ENCODE results near the gene CTNNA2. TPM values are rescaled to one million over a fixed set of nuclear protein-coding genes. Genes with fewer than 3 reads are reported as not detected.

CTNNA2 gene
- total and polyA plus RNA-seq, 9 of the 15 experiments (the other 6 are each of a cell fraction or from before 2014, with no cell fraction given), result 0.03 to 0.40 (median 0.15) TPM

GRCh38 chr2:80403081-80403480 lies 890.2 kb downstream of the CTNNA2 start:
- H3K27ac ChIP-seq (ENCODE audit: extremely low read depth, low read depth, low read length), result no peak overlapping the region
- TF ChIP-seq ZBTB2 (IDR thresholded peaks at IDR 0.05), result no peak
- no peak for TF ChIP-seq POLR2B (IDR thresholded peaks at IDR 0.05; ENCODE audit: low read depth, partially characterized antibody)
- TF ChIP-seq BDP1 (IDR thresholded peaks at IDR 0.05; ENCODE audit: insufficient read depth, insufficient read length), result no peak
- TF ChIP-seq ZKSCAN8 (CRISPR knock-in tag; IDR thresholded peaks at IDR 0.05), result no peak
- TF ChIP-seq SMARCB1 (IDR thresholded peaks at IDR 0.05; ENCODE audit: insufficient read length, low read depth), result no peak
- no peak for TF ChIP-seq IRF9 (tag; IDR thresholded peaks at IDR 0.05)
- no peak for TF ChIP-seq RBM17 (IDR thresholded peaks at IDR 0.05; ENCODE audit: borderline replicate concordance, low read depth, low read length)
- TF ChIP-seq E2F1 (CRISPR knock-in tag; IDR thresholded peaks at IDR 0.05), result no peak
- TF ChIP-seq ETV5 (CRISPR knock-in tag; IDR thresholded peaks at IDR 0.05; ENCODE audit: low read depth), result no peak
- TF ChIP-seq CHD4 (IDR thresholded peaks at IDR 0.05; ENCODE audit: insufficient read depth, insufficient replicate concordance, low read depth, low read length, poor library complexity, severe bottlenecking), result no peak
- no peak for TF ChIP-seq RBBP5 (IDR thresholded peaks at IDR 0.05; ENCODE audit: borderline replicate concordance, insufficient read depth, low read length, poor library complexity, severe bottlenecking)
- H3K36me3 ChIP-seq (ENCODE audit: control insufficient read depth, insufficient read depth, low read length), result no peaks in the 10 kb centered on the region
- no peaks in the 10 kb centered on the region; a peak in 1 of 5 replicates for H3K4me1 ChIP-seq (replicated peaks in 1 of 2; ENCODE audit: control insufficient read depth in 2 of 2, insufficient read depth in 2 of 2, low read length in 2 of 2)
- in situ Hi-C loops (cut with MboI), result no loop called here
- no peaks in the 10 kb centered on the region for H3K9me3 ChIP-seq (replicated peaks; ENCODE audit: control insufficient read depth, insufficient read depth, low read depth, low read length)
- H2AFZ ChIP-seq (ENCODE audit: low read depth, low read length), result no peak overlapping the region
- no peak overlapping the region for H3K4me3 ChIP-seq
- no TSS peak for BruUV-seq (replicated peaks)
- H3K27me3 ChIP-seq (ENCODE audit: control insufficient read depth in 2 of 2, insufficient read depth in 2 of 2, low read length in 2 of 2), result no peaks in the 10 kb centered on the region
- H3K9me1 ChIP-seq (ENCODE audit: control insufficient read depth, insufficient read depth, low read length), result no peaks in the 10 kb centered on the region
- no peaks in the 10 kb centered on the region for H4K20me1 ChIP-seq (replicated peaks; ENCODE audit: control insufficient read depth, insufficient read depth, low read length)
- ATAC-seq, result no peak
- WGBS (ENCODE audit: insufficient coverage, low coverage, missing lambda C conversion rate), result 6% methylated on average over 4 of the region's 4 CpGs
- no peak overlapping the region for H3K9ac ChIP-seq (ENCODE audit: insufficient read depth in 1 of 2, low read depth in 2 of 2, low read length in 2 of 2)
- no peak overlapping the region for H3K4me2 ChIP-seq (ENCODE audit: insufficient read depth, low read length)
- DNase-seq (ENCODE audit: extremely low read depth in 1 of 4, low spot score in 3 of 4), result no peak
- intact Hi-C loops (cut with micrococcal nuclease), result no loop called here
- CTCF ChIA-PET (ENCODE audit: low intra/inter-chr PET ratio), result no interaction called here
- POLR2A ChIA-PET, result interaction anchor here (0.6 kb wide), 1 partner anchor 9 kb away, joined by 3 read pairs; no protein-coding TSS in a partner anchor
- no peaks in the 10 kb centered on the region for H3K79me2 ChIP-seq (ENCODE audit: control insufficient read depth, insufficient read depth, low read length)
- no peak for FAIRE-seq

Measured in K562 (cell line).